SK-N-SH treated with all-trans-retinoic acid at 6 μM for 48 hours (cell line): ENCODE measurements around the gene PRSS36.

ENCODE experiments used
- BACH2 ChIP-seq: fragments of 250-450 bp; sonication (Bioruptor Pico); IDR thresholded peaks from 2 replicates; pipeline ENCODE4 v1.9.0; 2021; ENCODE audit warnings: mild to moderate bottlenecking, borderline replicate concordance
- CSDC2 ChIP-seq: fragments of 250-450 bp; sonication (Bioruptor Pico); IDR thresholded peaks from 2 replicates; pipeline ENCODE4 v1.5.0; 2020; ENCODE audit warnings: mild to moderate bottlenecking, moderate library complexity
- ISL1 ChIP-seq: fragments of 250-450 bp; sonication (Bioruptor Pico); IDR thresholded peaks from 2 replicates; pipeline ENCODE4 v2.1.2; 2022; ENCODE audit warnings: mild to moderate bottlenecking, moderate library complexity
- OSR1 ChIP-seq: fragments of 250-450 bp; sonication (Bioruptor Pico); IDR thresholded peaks from 2 replicates; pipeline ENCODE4 v1.8.0; 2022; ENCODE audit warnings: moderate library complexity, mild to moderate bottlenecking, inconsistent platforms
- RARB ChIP-seq: fragments of 250-450 bp; sonication (Bioruptor Pico); IDR thresholded peaks from 2 replicates; pipeline ENCODE4 v1.8.0; 2021; ENCODE audit warnings: mild to moderate bottlenecking, moderate library complexity
- TCF4 ChIP-seq: fragments of 250-450 bp; sonication (Bioruptor Pico); IDR thresholded peaks from 2 replicates; pipeline ENCODE4 v1.8.0; 2021; ENCODE audit warnings: mild to moderate bottlenecking, moderate library complexity, borderline replicate concordance
- ZC3H10 ChIP-seq: fragments of 250-450 bp; sonication (Bioruptor Pico); IDR thresholded peaks from 2 replicates; pipeline ENCODE4 v1.5.1; 2021; ENCODE audit warnings: mild to moderate bottlenecking, moderate library complexity
- ZFP30 ChIP-seq: fragments of 450-650 bp; formaldehyde crosslinking; IDR thresholded peaks from 2 replicates; pipeline ENCODE4 v1.5.0; 2022; ENCODE audit warnings: mild to moderate bottlenecking, moderate library complexity
- ZNF8 ChIP-seq: fragments of 450-650 bp; formaldehyde crosslinking; IDR thresholded peaks from 2 replicates; pipeline ENCODE4 v1.5.0; 2020; ENCODE audit warnings: mild to moderate bottlenecking, moderate library complexity
- TF ChIP-seq, protein P1 (sequence below): fragments of 250-450 bp; sonication (Bioruptor Pico); IDR thresholded peaks from 2 replicates; pipeline ENCODE4 v1.8.0; 2020; ENCODE audit warnings: mild to moderate bottlenecking, moderate library complexity, borderline replicate concordance
- TF ChIP-seq, protein P2 (sequence below): fragments of 250-450 bp; sonication (Bioruptor Pico); IDR thresholded peaks from 2 replicates; pipeline ENCODE4 v1.5.1; 2021; ENCODE audit warnings: mild to moderate bottlenecking, moderate library complexity
- TF ChIP-seq, protein P3 (sequence below): fragments of 250-450 bp; sonication (Bioruptor Pico); IDR thresholded peaks from 2 replicates; pipeline ENCODE4 v1.5.1; 2020; ENCODE audit warnings: low read depth, mild to moderate bottlenecking, moderate library complexity

DNA sequence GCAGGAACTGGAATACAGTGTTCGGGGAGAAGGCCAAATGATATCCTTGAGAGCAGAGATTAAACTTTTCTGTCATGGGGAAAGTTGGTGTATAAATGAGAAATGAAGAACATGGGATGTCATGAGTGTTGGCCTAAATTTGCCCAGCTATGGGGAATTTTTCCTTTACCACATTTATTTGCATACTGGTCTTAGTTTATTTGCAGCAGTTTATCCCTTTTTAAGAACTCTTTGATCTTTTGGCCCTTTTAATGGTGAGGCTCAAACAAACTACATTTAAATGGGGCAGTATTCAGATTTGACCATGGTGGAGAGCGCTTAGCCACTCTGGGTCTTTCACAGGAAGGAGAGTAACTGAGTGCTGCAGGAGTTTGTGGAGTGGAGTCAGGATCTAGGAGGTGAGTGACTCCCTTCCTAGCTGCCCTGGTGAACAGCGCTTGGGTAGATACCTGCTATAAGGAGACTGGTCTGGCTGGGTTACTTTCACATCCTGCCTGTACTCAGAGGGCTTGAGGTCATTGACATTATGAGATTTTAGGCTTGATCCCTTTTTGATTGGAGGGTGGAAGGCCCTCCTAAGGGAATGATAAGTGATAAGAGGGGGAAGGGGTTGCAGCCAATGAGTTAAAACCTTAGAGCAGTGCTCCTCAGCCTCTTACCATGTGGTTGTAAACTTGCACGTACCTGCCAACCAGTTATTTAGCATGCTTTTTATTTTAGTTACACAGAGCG, 42.0 kb upstream of the PRSS36 start:
- TF ChIP-seq ZC3H10 (CRISPR knock-in tag), result no peak
- no peak for TF ChIP-seq BACH2 (CRISPR knock-in tag)
- TF ChIP-seq, protein P1, sequence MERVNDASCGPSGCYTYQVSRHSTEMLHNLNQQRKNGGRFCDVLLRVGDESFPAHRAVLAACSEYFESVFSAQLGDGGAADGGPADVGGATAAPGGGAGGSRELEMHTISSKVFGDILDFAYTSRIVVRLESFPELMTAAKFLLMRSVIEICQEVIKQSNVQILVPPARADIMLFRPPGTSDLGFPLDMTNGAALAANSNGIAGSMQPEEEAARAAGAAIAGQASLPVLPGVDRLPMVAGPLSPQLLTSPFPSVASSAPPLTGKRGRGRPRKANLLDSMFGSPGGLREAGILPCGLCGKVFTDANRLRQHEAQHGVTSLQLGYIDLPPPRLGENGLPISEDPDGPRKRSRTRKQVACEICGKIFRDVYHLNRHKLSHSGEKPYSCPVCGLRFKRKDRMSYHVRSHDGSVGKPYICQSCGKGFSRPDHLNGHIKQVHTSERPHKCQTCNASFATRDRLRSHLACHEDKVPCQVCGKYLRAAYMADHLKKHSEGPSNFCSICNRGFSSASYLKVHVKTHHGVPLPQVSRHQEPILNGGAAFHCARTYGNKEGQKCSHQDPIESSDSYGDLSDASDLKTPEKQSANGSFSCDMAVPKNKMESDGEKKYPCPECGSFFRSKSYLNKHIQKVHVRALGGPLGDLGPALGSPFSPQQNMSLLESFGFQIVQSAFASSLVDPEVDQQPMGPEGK (CRISPR knock-in tag), result no peak
- no peak for TF ChIP-seq ZFP30 (CRISPR knock-in tag)
- no peak for TF ChIP-seq CSDC2
- no peak for TF ChIP-seq RARB (CRISPR knock-in tag)
- TF ChIP-seq OSR1 (CRISPR knock-in tag), result no peak
- TF ChIP-seq, protein P2, sequence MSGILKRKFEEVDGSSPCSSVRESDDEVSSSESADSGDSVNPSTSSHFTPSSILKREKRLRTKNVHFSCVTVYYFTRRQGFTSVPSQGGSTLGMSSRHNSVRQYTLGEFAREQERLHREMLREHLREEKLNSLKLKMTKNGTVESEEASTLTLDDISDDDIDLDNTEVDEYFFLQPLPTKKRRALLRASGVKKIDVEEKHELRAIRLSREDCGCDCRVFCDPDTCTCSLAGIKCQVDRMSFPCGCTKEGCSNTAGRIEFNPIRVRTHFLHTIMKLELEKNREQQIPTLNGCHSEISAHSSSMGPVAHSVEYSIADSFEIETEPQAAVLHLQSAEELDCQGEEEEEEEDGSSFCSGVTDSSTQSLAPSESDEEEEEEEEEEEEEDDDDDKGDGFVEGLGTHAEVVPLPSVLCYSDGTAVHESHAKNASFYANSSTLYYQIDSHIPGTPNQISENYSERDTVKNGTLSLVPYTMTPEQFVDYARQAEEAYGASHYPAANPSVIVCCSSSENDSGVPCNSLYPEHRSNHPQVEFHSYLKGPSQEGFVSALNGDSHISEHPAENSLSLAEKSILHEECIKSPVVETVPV (CRISPR knock-in tag), result no peak
- no peak for TF ChIP-seq TCF4 (CRISPR knock-in tag)
- TF ChIP-seq ZNF8 (CRISPR knock-in tag), result no peak
- no peak for TF ChIP-seq ISL1 (CRISPR knock-in tag)
- TF ChIP-seq, protein P3, sequence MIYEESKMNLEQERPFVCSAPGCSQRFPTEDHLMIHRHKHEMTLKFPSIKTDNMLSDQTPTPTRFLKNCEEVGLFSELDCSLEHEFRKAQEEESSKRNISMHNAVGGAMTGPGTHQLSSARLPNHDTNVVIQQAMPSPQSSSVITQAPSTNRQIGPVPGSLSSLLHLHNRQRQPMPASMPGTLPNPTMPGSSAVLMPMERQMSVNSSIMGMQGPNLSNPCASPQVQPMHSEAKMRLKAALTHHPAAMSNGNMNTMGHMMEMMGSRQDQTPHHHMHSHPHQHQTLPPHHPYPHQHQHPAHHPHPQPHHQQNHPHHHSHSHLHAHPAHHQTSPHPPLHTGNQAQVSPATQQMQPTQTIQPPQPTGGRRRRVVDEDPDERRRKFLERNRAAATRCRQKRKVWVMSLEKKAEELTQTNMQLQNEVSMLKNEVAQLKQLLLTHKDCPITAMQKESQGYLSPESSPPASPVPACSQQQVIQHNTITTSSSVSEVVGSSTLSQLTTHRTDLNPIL, result no peak
